MM.1S (cell line): ENCODE data around the gene TMEM150C.

Source experiments
- DNase-seq: peaks from one replicate; pipeline ENCODE4 v3.0.0-alpha.2; 2015
- H2AFZ ChIP-seq: fragments of 300-600 bp; sonication (generic); 2 replicates; pipeline ENCODE4 v1.6.0; 2016; ENCODE audit warnings: antibody characterized with exemption, low read length
- H3F3A ChIP-seq: fragments of 300-600 bp; sonication (generic); 2 replicates; pipeline ENCODE4 v1.6.1; 2016; ENCODE audit warnings: mild to moderate bottlenecking, antibody characterized with exemption, low read length, moderate library complexity, mixed read lengths; ENCODE audit not compliant: insufficient read depth
- H3K27ac ChIP-seq: fragments of 300-600 bp; sonication (generic); 2 replicates; pipeline ENCODE4 v1.5.1; 2016; ENCODE audit warnings: mild to moderate bottlenecking, low read length
- H3K27me3 ChIP-seq: fragments of 300-600 bp; sonication (generic); replicated peaks from 2 replicates; pipeline ENCODE4 v1.6.0; 2016; ENCODE audit warnings: low read length; ENCODE audit not compliant: insufficient read depth
- H3K36me3 ChIP-seq: fragments of 300-600 bp; sonication (generic); replicated peaks from 2 replicates; pipeline ENCODE4 v1.6.1; 2016; ENCODE audit warnings: mild to moderate bottlenecking, low read length, mixed read lengths; ENCODE audit not compliant: insufficient read depth
- H3K4me1 ChIP-seq: fragments of 300-600 bp; sonication (generic); 2 replicates; pipeline ENCODE4 v1.6.1; 2016; ENCODE audit warnings: low read length, mixed read lengths
- H3K4me2 ChIP-seq: fragments of 300-600 bp; sonication (generic); 2 replicates; pipeline ENCODE4 v1.6.0; 2016; ENCODE audit warnings: low read depth, low read length
- H3K4me3 ChIP-seq: fragments of 300-600 bp; sonication (generic); 2 replicates; pipeline ENCODE4 v1.5.1; 2016; ENCODE audit warnings: low read length, mixed read lengths
- H3K79me2 ChIP-seq: fragments of 300-600 bp; sonication (generic); 2 replicates; pipeline ENCODE4 v1.6.1; 2016; ENCODE audit warnings: mixed run types, low read length, mixed read lengths
- H3K9ac ChIP-seq: fragments of 300-600 bp; sonication (generic); 2 replicates; pipeline ENCODE4 v1.6.1; 2016; ENCODE audit warnings: low read length, mixed read lengths
- H3K9me2 ChIP-seq: fragments of 300-600 bp; sonication (generic); replicated peaks from 2 replicates; pipeline ENCODE4 v1.6.1; 2016; ENCODE audit warnings: mild to moderate bottlenecking, low read length, mixed read lengths; ENCODE audit not compliant: insufficient read depth
- H3K9me3 ChIP-seq: fragments of 300-600 bp; sonication (generic); replicated peaks from 2 replicates; pipeline ENCODE4 v1.6.1; 2016; ENCODE audit warnings: mild to moderate bottlenecking, low read length, mixed read lengths; ENCODE audit not compliant: insufficient read depth
- H4K20me1 ChIP-seq: fragments of 300-600 bp; sonication (generic); 2 replicates; pipeline ENCODE4 v1.6.1; 2016; ENCODE audit warnings: mild to moderate bottlenecking, low read length, moderate library complexity, mixed read lengths; ENCODE audit not compliant: insufficient read depth
- CTCF ChIP-seq: fragments of 300-600 bp; sonication (generic); IDR thresholded peaks from 2 replicates; pipeline ENCODE4 v1.5.1; 2016; ENCODE audit warnings: antibody characterized with exemption, low read length, mixed read lengths
- EZH2 ChIP-seq: fragments of 300-600 bp; sonication (generic); optimal IDR thresholded peaks from 2 replicates; pipeline ENCODE3; 2017; ENCODE audit warnings: low read depth, mild to moderate bottlenecking, antibody characterized with exemption, low read length, mixed read lengths
- EZH2phosphoT487 ChIP-seq: fragments of 300-600 bp; sonication (generic); IDR thresholded peaks from 2 replicates; pipeline ENCODE4 v1.6.1; 2018; ENCODE audit warnings: antibody characterized with exemption, low read length

Gene TMEM150C

GRCh38 chr4:82458729-82459128 is 103.1 kb downstream of the TMEM150C start:
- H3F3A ChIP-seq: no peaks in the 10 kb centered on the region; the same call in 1 of the 2 replicates
- H2AFZ ChIP-seq: no peak overlapping the region
- no peaks in the 10 kb centered on the region for H3K9me3 ChIP-seq
- H3K36me3 ChIP-seq: peaks cover 6% of the 10 kb centered on the region; the same call in 1 of the 2 replicates
- no peaks in the 10 kb centered on the region for H3K4me1 ChIP-seq
- peaks cover 6% of the 10 kb centered on the region for H3K79me2 ChIP-seq
- DNase-seq: no peak
- no peak for TF ChIP-seq EZH2phosphoT487
- no peak overlapping the region for H3K27ac ChIP-seq
- no peak overlapping the region for H3K9ac ChIP-seq
- no peak overlapping the region for H3K4me2 ChIP-seq
- H3K4me3 ChIP-seq: no peak overlapping the region
- no peaks in the 10 kb centered on the region for H3K9me2 ChIP-seq
- no peaks in the 10 kb centered on the region; the same call in 1 of the 2 replicates for H4K20me1 ChIP-seq
- no peaks in the 10 kb centered on the region for H3K27me3 ChIP-seq

- TF ChIP-seq EZH2: no peak
- no peak for TF ChIP-seq CTCF
- H3K36me3 ChIP-seq: peaks cover 6% of the 10 kb centered on the region; the same call in 1 of the 2 replicates
- DNase-seq: no peak
- no peak overlapping the region for H3K9ac ChIP-seq
- no peak overlapping the region for H3K27ac ChIP-seq
- H2AFZ ChIP-seq: no peak overlapping the region
- no peaks in the 10 kb centered on the region for H3K9me2 ChIP-seq
- no peak overlapping the region for H3K4me2 ChIP-seq
- H3K79me2 ChIP-seq: peaks cover 17% of the 10 kb centered on the region
- H3K9me3 ChIP-seq: no peaks in the 10 kb centered on the region
- no peaks in the 10 kb centered on the region; the same call in 1 of the 2 replicates for H4K20me1 ChIP-seq
- H3K4me1 ChIP-seq: no peaks in the 10 kb centered on the region
- H3K4me3 ChIP-seq: no peak overlapping the region
- H3K27me3 ChIP-seq: no peaks in the 10 kb centered on the region
- H3F3A ChIP-seq: no peaks in the 10 kb centered on the region; the same call in 1 of the 2 replicates
Observed at GRCh38 chr4:82457266-82457665, 104.5 kb downstream of the TMEM150C start.

- Histone ChIP-seq H3F3A (no peaks in the 10 kb centered on the region), H3K9me3 (no peaks in the 10 kb centered on the region), H3K4me3 (no peak overlapping the region), H3K9me2 (no peaks in the 10 kb centered on the region), H2AFZ (no peak overlapping the region), H3K4me2 (no peak overlapping the region), H3K36me3 (peaks cover 19% of the 10 kb centered on the region), H3K27me3 (no peaks in the 10 kb centered on the region), H3K27ac (no peak overlapping the region), H3K79me2 (peaks cover 58% of the 10 kb centered on the region), H3K9ac (no peak overlapping the region), H4K20me1 (no peaks in the 10 kb centered on the region; the same call in 1 of the 2 replicates), H3K4me1 (no peaks in the 10 kb centered on the region)
- no peak for TF ChIP-seq EZH2phosphoT487
- TF ChIP-seq EZH2: no peak
- no peak for TF ChIP-seq CTCF
- no peak for DNase-seq
Observed at GRCh38 chr4:82452026-82452425, 109.8 kb downstream of the TMEM150C start.

GRCh38 chr4:82450966-82451755 is 110.6 kb downstream of the TMEM150C start:
- no peaks in the 10 kb centered on the region for H3F3A ChIP-seq
- H3K4me2 ChIP-seq: no peak overlapping the region
- H3K9me3 ChIP-seq: no peaks in the 10 kb centered on the region
- TF ChIP-seq EZH2phosphoT487 (no peak), CTCF (no peak), EZH2 (no peak)
- DNase-seq: no peak
- peaks cover 19% of the 10 kb centered on the region; the same call in 1 of the 2 replicates for H3K36me3 ChIP-seq
- no peaks in the 10 kb centered on the region for H3K4me1 ChIP-seq
- H3K9me2 ChIP-seq: no peaks in the 10 kb centered on the region
- H3K9ac ChIP-seq: no peak overlapping the region
- no peak overlapping the region for H2AFZ ChIP-seq
- no peaks in the 10 kb centered on the region for H3K27me3 ChIP-seq
- H3K27ac ChIP-seq: no peak overlapping the region
- H3K79me2 ChIP-seq: peaks cover 62% of the 10 kb centered on the region
- H3K4me3 ChIP-seq: no peak overlapping the region
- no peaks in the 10 kb centered on the region; the same call in 1 of the 2 replicates for H4K20me1 ChIP-seq
